HG03520 (cell line): ENCODE data around the gene SLC46A2.

Experiments
- ATAC-seq: cut with Tn5 transposase; IDR thresholded peaks from one replicate; pipeline ENCODE4 v1.9.1; 2021; ENCODE audit warnings: mild to moderate bottlenecking, moderate library complexity; ENCODE audit not compliant: unreplicated experiment

Gene SLC46A2

DNA sequence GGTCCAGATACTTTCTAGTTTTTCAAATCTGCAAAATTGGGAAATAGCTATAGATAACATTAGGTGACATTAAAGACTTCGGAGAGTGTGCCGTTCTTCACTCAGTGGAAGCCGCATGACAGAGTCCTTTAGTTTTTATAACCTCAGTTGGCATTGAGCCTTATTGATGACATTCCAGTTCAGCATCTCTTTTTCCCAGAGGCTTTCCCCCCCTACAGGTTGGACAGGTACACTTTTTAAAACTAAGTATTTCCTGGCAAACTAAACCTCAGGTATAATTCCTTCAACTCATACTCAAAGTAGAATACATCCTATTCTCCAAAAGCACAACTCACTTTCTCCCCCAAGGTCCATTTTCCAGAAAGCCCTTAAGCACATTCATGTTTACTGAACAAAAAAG is 58.7 kb downstream of the SLC46A2 start:
- no peak for ATAC-seq

DNA sequence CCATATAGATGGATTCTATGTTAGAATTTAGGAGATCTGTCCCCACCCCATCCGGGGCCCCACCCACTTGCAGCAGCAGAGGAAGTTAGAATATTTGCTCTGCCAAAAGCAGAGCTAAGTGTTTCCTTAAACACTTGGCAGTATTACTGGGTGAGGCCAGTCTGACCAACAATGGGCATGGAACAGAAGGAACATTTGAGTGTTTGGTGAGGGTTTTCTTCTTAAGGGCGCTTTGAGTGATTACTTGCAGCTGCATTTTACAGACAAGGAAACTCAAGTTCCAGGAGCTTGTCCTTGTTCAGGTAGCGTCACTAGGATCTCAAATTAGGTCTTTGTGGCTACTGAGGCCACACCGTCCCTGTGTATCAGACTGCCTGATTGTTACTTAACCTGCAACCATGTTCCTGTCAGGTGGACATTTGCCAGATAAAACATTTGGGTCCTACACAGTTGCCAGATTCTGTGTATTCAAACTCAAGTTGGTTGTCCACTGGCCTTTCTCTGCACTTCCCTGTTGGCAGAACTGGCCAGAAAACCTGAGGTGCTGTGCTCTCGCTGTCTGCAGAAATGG is 59.3 kb downstream of the SLC46A2 start:
- no peak for ATAC-seq
